BJ (cell line): Measurements from ENCODE around the gene PRR5L. TPM values are rescaled to one million over a fixed set of nuclear protein-coding genes. Genes with fewer than 3 reads are reported as not detected.

ENCODE experiments used
- CTCF ChIA-PET: fragments of 350-600 bp; formaldehyde crosslinking; extraction: SDS; loops from one replicate; lab custom pipeline; 2021; ENCODE audit warnings: antibody characterized with exemption, inconsistent platforms; lab: Yijun Ruan, JAX
- POLR2A ChIA-PET: fragments of 300-600 bp; sonication (Branson Sonifier 250); formaldehyde crosslinking; extraction: SDS; loops from one replicate; lab custom pipeline; 2021; ENCODE audit warnings: antibody characterized with exemption; lab: Charles Lee
- DNase-seq: peaks from one replicate; pipeline ENCODE4 v3.0.0-alpha.2; 2011; ENCODE audit warnings: low read depth
- H3K27me3 ChIP-seq: 2 replicates; pipeline ENCODE4 v1.6.0; 2011; ENCODE audit warnings: low read length; ENCODE audit not compliant: control insufficient read depth, insufficient read depth
- H3K36me3 ChIP-seq: 2 replicates; pipeline ENCODE4 v1.5.1; 2011; ENCODE audit warnings: low read length; ENCODE audit not compliant: control insufficient read depth, insufficient read depth
- H3K4me3 ChIP-seq: 2 replicates; pipeline ENCODE4 v1.5.1; 2011; ENCODE audit warnings: low read depth, mild to moderate bottlenecking, control low read depth, low read length
- CTCF ChIP-seq: IDR thresholded peaks from 2 replicates; pipeline ENCODE4 v1.5.1; 2011; ENCODE audit warnings: low read depth, mild to moderate bottlenecking, control low read depth, inconsistent platforms, low read length, moderate library complexity; ENCODE audit not compliant: insufficient read depth
- polyA plus RNA-seq: library from polyadenylated mRNA; depleted of rRNA; stranded (reverse); fragments of >200 nt; gene quantifications from 2 replicates; pipeline ENCODE4 v1.2.3, GENCODE V29; 2011

The PRR5L gene
- polyA plus RNA-seq, 1 experiment: 13.3 TPM

GRCh38 chr11:36333897-36334296, 37.8 kb downstream of the PRR5L start:
- no peak for TF ChIP-seq CTCF
- Histone ChIP-seq H3K36me3 (no peaks in the 10 kb centered on the region), H3K4me3 (no peak overlapping the region), H3K27me3 (no peaks in the 10 kb centered on the region)
- ChIA-PET POLR2A (no interaction called here), CTCF (interaction anchor here (1.2 to 1.5 kb wide), 2 partner anchors 16 to 43 kb away, joined by 3 to 4 read pairs; no protein-coding TSS in a partner anchor)
- no peak for DNase-seq

DNA sequence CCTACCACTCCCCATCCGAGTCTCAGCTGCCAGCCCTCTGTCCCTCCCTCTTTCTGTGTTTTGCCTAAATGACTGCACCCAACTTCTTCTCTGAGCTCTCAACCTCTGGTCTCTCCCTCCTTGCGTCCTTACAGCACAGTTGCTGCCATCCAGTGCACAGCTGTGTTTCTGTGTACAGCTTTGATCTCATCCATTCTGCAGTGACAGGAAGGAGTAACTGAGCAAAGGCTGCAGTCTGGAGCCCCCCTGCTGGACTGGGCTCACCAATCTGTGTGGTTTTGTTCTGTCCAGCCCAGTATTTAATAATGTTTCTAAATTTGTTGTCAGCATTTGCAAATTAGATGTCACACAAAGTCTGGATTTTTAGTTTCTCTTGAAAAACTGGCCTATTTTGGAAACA, 43.8 kb downstream of the PRR5L start:
- no peaks in the 10 kb centered on the region for H3K36me3 ChIP-seq
- TF ChIP-seq CTCF: no peak
- POLR2A ChIA-PET: no interaction called here
- CTCF ChIA-PET: no interaction called here
- no peak overlapping the region for H3K4me3 ChIP-seq
- H3K27me3 ChIP-seq: peaks cover 1% of the 10 kb centered on the region
- no peak for DNase-seq

DNA sequence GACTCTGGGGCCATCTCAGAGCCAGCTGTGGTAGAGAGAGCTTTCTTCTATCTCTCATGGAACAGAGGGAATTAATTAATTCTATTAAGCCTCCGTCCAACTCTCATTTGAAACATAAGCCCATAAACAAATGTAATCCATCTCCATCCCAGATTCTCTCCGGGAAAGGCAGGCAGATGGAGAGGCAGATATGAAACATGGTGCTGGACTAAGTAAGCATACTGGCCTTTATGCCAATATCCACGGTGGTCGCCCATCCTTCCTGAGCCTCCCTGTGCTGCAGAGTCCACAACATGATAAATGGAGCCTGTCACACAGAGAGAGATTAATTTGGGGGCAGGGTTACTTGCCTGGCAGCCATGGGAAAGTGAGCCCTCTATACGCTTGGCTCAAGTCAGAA, 44.8 kb downstream of the PRR5L start:
- Histone ChIP-seq H3K4me3 (no peak overlapping the region), H3K27me3 (peaks cover 1% of the 10 kb centered on the region), H3K36me3 (no peaks in the 10 kb centered on the region)
- ChIA-PET POLR2A (no interaction called here), CTCF (interaction anchor here (0.9 to 1.3 kb wide), 2 partner anchors 18 to 22 kb away, joined by 3 read pairs; no protein-coding TSS in a partner anchor)
- DNase-seq: no peak
- no peak for TF ChIP-seq CTCF

DNA sequence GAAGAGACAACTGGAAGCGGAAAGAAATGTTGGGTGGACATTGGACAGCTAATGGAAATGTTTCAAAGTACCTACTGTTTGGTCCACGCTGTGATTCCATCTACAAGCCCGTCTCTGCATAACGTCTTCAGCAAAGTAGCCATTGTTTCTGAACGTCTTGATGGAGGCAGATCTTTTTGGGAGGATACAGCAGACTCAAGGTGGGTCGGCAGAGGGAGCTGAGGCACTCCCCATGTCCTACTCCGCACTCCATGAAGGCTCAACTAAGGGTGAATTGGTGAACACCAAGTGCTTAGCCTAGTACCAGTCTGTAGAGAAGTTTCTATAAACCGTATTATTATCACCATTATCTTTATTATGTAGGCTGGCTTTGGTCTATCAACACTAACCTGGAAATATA, 45.8 kb downstream of the PRR5L start:
- H3K4me3 ChIP-seq: no peak overlapping the region
- ChIA-PET CTCF (no interaction called here), POLR2A (no interaction called here)
- no peak for DNase-seq
- no peaks in the 10 kb centered on the region for H3K36me3 ChIP-seq
- peaks cover 1% of the 10 kb centered on the region for H3K27me3 ChIP-seq
- no peak for TF ChIP-seq CTCF

DNA sequence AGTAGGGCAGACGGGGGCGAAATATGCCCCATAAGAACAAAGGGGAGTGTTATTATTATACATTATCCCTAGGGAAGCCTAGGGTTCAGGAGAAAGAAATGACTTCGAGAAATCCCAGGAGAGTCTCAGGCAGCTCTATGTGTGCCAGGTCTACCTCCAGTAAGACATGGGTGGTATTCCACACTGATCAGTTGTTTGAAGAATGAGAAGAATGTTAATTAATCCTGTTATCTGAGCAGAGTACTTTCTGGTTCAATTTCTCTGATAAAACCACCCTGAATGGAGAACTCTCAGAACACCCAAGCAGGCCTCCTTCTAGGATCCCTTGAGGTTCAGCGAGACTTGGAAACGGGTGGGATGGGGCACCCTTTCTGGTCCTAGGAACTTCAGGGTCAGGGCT, 46.2 kb downstream of the PRR5L start:
- CTCF ChIA-PET: no interaction called here
- Histone ChIP-seq H3K36me3 (no peaks in the 10 kb centered on the region), H3K27me3 (peaks cover 1% of the 10 kb centered on the region), H3K4me3 (no peak overlapping the region)
- POLR2A ChIA-PET: no interaction called here
- TF ChIP-seq CTCF: no peak
- no peak for DNase-seq
